Cardiac septum (tissue), 1 donor: ENCODE results near the gene OCA2. TPM values are rescaled to one million over a fixed set of nuclear protein-coding genes. Genes with fewer than 3 reads are reported as not detected.

Experiments
- DNase-seq: peaks from one replicate; pipeline ENCODE4 v3.0.0-alpha.2; 2020; ENCODE audit warnings: low spot score
- intact Hi-C: fragments of 100-400 bp; cut with DNase I; formaldehyde crosslinking; loops from one replicate; pipeline ENCODE4 v1.14.0; 2022
- total RNA-seq: library from RNA; stranded (reverse); fragmentation: NEBNext Ultra II Directional; extraction: Animal tissue kit (Norgen Biotek cat#: 25700); gene quantifications from one replicate; pipeline ENCODE4 v1.2.1, GENCODE V29; 2021
- donor health status: DM: no; HTN: no; CAD: no.

Gene OCA2
- total RNA-seq, 1 donor from 2014 or later: not detected

DNA sequence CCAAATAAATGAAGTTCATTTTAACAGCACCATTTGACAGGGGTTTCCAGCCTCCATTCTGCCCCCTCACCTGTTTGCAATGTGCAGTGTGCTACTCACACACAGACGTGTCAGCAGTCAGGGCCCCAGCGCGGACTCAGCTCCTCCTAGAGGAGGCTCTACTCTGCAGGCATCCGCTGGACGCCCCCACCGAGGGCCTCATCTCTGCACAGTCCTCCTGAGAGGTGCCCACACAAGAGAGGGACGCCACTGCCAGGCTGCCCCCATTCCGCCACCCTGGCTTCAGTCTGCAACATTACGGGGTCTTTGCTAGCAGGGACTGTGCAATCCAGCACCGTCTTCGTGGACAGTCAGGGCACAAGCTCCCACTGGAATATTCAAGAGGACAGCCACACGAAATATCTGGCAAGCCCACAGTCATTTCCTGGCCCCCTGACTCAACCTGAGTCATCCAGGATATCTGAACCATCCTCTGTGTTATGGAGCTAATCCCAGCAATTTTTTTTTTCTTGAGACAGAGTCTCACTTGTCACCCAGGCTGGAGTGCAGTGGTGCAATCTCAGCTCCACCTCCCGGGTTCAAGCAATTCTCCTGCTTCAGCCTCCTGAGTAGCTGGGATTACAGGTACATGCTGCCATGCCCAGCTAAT is 255.0 kb downstream of the OCA2 start:
- DNase-seq: no peak
- intact Hi-C loops: no loop called here

DNA sequence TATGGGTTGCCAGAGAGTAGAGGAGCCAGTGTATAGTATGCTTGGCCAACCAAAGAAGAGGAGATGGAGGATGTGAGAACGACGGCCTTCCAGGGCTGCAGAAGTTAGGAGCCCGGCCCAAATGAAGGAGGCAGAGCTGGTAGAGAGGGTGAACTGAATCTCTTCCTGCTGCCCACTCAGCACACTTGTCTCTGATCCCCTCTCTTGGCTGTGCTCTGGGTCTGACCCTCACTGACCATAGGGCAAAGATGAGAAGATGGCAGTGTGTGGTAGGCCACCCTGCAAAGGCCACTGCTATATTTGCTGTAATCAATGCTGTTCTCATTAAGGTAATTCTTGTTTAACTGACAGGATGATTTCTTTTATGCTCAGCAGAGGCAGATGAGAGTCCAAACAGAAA is 256.0 kb downstream of the OCA2 start:
- intact Hi-C loops: no loop called here
- DNase-seq: no peak

DNA sequence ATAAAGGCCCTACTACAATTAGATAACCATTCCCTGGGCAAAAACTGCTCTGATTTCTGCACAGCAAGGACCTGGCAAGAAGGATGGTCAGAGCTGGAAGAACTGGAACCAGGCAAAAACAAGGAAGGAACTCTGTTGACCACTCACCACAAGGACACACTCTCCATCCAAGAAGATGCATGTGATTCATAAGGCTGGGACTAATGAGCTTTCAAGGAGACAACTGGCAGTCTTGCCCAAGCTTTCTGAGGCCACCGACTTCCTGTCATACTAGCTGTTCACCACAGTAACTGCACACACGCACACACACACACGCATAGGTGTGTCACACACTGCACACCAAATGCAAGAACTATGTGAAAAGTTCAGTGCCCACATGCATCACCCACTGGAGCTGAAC is 256.6 kb downstream of the OCA2 start:
- DNase-seq: no peak
- intact Hi-C loops: no loop called here

DNA sequence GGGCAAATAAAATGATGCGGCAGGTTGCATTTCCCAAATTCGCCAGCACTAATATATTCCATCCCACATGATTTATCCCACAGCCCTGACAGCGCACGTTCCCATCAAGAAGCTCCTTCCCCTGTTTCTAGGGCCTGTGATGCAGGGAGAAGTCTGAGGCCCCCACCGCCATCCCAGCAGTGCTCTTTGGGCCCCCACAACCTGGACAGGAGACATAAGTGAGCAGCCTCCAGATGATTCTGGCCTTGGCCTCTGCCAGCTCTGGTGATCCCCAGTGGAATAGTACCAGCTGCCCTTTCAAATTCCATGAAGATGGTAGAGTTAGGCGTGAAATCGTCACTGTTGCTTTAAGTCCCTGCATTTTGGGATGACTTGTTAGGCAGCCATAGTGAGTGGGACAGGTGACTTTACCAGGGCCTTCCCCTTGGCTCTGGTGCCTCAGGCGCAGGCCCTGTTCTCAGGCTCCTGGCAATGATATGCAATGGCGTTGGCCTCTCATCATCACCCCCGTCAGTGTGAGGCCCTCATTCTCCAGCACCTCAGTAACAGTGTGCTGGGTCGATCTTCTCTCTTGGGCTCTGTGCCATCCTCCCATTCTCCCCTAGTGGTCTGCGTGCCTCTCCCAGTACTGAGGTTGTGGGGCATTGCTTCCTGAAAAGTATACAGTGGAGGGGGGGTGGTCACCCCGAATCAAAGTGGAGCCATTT is 263.7 kb downstream of the OCA2 start:
- intact Hi-C loops: no loop called here
- DNase-seq: no peak

DNA sequence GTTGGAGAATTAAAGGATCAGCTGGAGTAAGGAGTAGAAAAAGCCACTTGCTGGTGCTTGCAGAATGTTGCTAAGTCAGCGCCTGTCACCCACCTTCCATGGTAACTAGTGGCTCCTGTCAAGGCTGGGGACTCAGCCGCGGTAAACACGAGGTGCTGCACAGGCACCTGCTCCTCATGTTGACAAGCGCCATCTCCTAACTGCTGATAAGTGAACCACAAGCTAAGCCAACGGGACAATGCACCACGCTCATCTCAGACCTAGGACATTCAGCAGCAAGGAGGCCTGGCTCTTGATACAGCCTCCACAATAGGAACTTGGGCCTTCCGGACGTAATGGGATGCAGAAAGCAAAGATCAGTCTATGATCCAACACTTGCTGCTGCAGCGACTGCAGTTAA is 264.4 kb downstream of the OCA2 start:
- intact Hi-C loops: no loop called here

DNA sequence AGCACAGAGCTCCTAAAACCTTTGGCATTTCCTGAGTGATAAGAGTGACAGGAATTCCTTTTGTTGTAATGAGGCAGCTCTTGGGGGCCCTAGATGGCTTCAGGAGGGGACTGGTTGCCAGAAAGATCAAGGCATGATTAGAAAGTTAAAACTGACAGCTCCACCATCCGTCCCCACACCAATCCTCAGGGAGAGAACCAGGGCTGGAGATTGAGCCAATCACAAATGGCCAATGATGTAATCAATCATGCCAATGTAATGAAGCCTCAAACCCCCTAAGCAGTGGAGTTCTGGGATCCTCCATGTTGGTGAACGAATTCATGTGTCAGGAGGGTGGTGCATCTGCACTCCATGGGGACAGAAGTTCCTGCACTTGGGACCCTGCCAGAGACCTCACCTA is 265.1 kb downstream of the OCA2 start:
- no peak for DNase-seq
- intact Hi-C loops: no loop called here

More for the DNA sequence above, 264.4 kb downstream of the OCA2 start:
- no peak for DNase-seq

DNA sequence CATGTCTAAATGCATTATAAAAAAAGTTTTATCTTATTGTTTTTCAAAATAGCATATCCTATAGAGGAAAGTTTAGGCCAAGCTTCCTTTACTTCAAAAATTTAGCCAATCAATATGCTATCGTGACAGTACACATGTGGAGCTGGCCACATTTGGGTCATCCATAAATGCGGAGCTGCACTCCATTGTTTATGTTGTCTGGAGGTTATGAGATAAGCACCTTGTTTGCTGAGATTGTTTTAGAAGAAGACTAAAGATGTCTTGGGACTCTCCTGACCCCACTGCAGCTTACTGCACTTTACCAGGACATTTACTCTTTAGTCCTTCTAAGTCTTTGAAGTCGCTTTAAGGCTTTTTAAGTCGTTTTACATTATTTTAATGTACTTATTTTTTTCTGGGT is 265.9 kb downstream of the OCA2 start:
- intact Hi-C loops: no loop called here
- DNase-seq: no peak

DNA sequence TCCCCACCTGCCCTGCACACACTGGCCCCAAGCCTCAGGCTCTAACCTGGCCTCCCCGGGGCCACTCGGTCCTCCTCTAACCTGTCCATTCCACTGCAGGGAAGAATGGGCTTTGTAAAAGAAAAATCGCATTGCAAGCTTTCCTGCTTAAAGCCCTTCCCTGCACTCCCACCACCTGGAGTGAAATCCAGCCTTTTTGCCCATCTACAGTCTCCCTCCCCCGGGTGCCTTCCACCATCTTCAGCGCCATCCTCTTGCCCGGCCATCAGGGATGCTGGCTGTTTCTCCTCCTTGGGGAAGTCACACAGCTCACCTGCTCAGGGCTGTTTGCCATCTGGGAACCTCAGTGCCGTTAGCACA is 266.9 kb downstream of the OCA2 start:
- DNase-seq: no peak
- intact Hi-C loops: no loop called here

DNA sequence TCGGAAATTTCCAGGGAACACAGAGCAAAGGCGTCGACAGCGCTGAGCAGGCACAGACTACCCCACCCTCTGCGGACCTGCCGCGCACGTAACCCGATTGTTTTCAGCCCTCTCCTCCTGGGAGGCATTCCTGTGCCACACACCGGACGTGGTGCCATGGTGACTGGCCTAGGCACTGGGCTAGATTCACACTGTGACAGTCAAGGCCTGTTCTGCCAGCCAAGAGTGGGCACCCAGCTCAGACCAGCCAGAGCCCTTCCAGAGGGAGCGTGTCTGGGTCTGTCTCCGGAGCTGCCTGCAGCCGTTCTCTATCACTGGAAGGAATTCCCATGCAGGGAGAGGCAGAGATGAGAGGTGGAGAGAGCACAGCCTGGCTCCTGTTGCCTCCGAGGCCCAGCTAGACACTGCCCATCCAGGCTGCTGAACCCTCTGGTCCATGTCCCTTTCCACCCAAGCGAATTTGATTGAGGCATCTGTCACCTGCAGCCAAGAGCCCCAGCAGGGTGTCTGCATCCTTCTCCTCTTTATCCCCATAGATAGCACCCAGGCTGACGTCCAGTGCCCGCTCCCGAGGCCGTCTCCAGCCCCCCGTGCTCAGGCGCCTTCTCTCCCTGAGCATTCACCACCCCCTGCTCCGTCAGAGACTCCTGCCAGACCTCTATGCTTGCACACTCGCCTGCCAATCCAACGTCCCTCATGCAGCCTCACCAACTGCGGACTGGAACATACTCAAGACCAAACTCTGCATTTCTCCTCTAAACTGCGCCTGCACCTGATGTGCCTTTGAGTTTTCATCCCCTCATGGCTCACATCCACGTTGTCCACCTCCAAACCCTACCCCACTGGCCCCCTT is 267.5 kb downstream of the OCA2 start:
- intact Hi-C loops: no loop called here
- DNase-seq: no peak

DNA sequence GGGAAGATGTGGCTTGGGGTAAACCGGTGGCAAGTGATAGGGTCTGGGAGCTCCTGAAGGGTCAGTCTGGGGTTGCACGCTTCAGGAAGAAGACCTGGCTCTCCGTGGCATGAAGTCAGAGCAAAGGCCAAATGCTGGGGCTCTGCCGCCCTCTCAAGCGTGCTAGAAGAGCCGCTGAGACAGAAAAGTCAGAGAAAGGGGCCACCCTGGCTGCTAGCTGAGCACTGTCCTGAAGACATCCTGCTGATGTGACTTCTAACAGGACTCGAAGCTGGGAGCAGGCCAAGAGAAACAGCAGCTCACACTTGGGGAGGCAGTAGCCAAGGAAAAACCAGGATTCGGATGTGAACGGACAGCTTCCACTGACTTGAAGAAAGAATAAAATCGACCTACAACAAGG is 270.4 kb downstream of the OCA2 start:
- intact Hi-C loops: no loop called here

DNA sequence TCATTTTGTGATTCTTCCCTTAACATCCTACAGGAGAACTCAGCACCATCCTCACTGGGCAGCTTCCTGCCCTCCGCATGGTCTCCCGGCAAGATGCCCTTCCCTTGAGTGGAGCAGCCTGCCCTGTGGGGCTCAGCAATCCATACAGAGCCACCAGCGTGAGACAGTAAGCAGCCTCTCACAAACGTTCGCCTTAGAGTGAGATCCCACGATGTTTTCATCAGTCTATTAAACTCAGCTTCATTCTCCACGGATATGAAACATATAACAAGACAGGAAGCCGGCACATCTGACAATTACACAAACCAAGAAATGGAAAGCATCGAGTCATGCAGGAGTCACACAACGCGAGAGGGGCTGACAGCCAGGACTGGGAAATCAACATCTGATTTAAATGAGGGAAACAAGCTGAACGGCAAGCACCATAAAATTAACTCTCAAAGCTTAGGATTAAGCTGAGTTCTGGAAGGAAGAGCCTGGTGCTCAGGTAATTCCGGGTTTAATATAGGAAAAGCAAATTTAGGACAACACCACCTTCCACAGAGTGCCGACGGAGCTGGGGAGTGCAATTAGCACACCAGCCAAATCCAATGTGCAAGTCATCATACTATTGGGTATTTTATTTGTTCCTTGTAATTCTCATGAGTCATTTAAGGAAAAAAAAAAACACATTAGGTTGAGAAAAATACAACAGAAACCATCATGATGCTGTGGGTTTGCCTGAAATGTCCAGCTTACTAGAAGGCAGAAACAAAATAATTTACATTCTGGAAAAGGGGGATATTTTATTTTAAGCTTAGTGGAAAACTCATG is 272.0 kb downstream of the OCA2 start:
- intact Hi-C loops: no loop called here
- DNase-seq: no peak

More for the DNA sequence above, 270.4 kb downstream of the OCA2 start:
- no peak for DNase-seq

DNA sequence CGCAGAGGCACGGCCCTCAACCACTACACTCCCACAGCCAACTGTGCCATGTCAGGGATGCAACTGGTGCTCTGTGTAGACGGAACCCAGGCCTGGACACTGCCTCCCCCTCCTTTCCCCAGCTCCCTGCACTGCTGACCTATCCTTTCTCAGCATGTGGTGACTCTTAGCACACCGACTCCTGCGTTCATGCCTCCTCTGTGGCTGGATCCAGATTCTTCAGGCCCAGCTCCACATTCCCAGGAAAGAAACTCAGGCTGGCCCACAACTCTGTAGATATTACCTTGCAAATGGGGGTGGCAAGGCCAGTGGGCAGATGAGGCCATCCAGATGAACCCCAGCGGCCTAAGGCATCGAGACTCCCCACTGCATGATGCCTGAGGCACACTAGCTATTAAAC is 272.7 kb downstream of the OCA2 start:
- intact Hi-C loops: no loop called here
- DNase-seq: no peak

DNA sequence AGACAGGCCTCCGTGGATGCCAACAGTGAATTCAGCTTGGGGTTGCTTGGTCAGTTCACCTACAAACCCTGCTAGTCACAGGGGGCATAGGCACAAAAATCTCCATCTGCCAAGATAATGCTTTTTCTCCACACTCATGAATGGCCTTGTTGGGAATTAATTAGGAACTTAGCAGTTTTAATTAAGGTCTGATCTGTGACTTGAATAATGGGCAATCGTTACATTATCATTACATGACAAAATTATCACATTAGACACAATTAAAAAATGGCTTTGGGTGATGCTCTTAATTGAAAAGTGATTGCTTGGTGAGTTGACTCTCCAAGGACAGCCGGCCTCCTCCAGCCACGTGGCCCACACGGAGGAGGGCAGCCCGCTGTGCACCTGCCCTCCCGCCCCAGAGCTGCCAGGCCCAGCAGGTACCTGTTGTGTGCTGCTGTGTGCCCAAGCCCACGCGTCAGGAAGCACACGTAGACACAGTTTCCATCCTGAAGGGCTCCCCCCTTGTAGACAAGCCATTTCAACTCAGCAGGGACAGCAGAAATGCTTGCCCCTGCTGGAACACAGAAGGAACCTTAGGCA is 274.2 kb downstream of the OCA2 start:
- intact Hi-C loops: no loop called here
- DNase-seq: no peak

DNA sequence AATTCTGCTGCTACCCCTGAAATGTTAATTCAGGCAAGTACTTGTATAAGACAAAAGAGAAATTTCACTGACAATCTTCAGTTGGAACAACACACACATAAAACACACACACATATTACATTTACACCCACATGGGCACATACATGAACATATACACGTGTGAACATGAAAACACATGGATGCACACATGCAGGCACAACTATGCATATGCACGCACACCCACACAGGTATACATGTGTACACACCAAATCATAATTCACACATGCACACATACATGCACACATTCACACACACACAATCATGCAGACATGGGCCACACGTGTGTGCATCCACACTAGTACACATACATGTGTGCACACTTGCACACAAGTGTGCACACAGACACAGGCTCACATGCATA is 277.8 kb downstream of the OCA2 start:
- intact Hi-C loops: no loop called here

DNA sequence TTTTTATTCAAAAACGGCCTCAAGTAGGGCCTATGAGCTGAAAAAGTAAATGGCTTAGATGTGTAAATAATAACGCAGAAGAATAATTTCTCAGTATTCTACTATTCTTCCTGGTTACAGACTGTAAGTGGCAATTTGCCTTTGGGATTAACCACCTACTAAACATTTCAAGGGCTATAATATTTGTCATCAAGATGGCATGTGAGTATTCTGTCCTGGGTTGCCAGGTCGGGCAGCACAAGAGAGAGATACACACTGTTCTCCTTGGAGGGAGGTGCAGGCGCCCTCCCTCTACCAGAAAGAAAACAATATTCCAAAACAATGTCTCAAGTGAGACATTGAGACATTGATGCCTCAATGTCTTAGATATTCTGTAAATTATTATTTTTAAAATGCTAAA is 278.4 kb downstream of the OCA2 start:
- intact Hi-C loops: no loop called here
- no peak for DNase-seq

More for the DNA sequence above, 277.8 kb downstream of the OCA2 start:
- no peak for DNase-seq

DNA sequence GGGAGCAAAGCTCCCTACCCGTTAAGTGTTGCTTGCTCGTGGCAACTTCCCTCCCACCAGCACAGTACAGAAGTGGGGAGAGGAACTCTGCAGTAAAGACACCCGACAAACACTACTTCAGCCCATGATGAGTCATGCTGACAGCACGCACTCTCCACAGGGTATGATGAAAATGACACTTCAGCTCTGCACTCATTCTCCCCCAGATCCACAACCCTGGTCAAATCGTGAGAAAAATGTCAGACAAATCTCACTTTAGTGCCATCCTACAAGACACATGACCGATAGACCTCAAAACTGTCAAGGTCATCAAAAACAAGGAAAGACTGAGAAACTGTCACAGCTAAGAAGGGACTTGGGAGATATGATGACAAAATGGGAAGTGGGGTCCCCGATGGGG is 278.9 kb downstream of the OCA2 start:
- intact Hi-C loops: no loop called here
- DNase-seq: no peak

DNA sequence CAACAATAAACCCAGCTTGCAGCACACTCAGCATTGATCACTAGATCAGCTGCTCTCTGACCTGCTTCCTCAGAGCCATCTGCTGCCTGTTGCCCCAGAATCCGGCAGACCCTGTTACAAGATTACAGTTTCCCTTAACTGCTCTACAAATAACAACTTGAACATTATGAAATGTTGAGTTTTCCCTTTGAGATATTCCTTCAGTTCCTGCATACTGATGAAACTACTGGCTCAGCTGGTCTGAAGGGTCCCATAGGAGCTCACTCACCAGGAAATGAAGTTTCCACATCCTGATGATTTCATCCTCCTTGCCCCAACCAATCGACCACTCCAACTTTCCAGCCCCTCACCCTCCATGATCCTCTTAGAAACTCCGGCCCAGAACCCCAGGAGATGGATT is 281.9 kb downstream of the OCA2 start:
- no peak for DNase-seq
- intact Hi-C loops: no loop called here

DNA sequence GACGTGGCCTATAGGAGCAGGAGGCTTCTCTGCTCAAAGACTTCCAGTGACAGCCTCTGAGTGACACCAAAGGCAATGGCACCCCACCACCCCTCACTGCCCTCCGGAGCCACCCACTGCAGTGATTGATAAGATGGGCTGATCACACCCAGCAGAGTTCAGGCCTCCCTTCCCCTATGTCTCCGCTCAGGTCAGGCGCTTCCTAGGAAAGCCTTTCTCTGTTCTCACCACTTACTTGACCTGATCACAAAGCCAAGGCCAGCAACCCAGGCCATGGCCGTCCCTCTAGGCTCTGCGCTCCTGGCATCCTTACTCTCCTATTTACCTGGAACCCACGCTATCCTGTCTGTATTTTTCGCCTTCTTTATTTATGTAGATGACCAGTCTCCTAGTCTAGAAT is 282.3 kb downstream of the OCA2 start:
- DNase-seq: no peak
- intact Hi-C loops: no loop called here

DNA sequence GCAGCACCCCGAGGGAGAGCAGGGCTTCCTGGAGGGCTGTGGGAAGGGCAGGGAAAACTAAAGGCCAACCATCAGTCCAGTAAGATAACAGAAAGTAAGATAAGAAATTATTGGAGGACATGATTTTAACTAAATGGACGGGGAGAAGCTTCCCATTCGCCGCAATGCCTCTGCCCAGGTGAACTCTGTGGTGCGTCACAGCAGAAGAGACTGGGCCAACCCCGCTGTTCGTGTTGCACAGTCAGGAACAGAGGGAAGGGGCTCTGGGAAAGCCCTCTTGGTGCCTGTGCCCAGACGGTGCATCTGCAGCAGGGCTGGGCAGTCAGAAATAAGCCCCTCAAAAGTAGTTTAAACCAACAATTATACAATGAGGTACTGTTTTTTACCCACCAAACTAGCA is 284.1 kb downstream of the OCA2 start:
- DNase-seq: no peak
- intact Hi-C loops: no loop called here

DNA sequence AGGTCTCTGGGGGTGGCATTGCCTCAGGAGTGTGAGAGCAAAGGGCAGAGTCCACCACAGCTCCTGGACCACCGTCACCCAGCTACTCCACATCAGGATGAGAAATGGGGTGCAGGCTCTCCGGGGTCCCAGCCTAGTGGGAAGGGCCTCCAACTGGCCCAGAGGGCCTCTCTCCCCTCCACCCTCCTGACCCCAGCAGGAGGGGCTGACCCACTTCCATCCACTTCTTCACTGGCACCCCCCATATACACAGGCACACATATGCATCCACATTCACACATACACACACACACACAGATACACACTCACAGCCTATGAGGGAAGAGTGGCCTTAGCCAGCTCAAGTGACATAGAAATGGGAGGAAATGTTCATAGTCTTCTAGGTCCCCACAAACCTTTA is 286.0 kb downstream of the OCA2 start:
- intact Hi-C loops: no loop called here
- no peak for DNase-seq
